ENCODE data around the gene MELTF. TPM values are rescaled to one million over a fixed set of nuclear protein-coding genes. Genes with fewer than 3 reads are reported as not detected.
A peak's percentile ranks its signal among the peaks of the same experiment; 100 is the strongest.
"Not testable (repeated sequence)": the region's sequence is repeated elsewhere in the genome, so short reads cannot be mapped to it uniquely, and the experiment has no call there.

Gene MELTF
- total and polyA plus RNA-seq, 2 donors (not counting 1 experiment from before 2014, with no cell fraction given) = 0.13 to 2.9 TPM

DNA sequence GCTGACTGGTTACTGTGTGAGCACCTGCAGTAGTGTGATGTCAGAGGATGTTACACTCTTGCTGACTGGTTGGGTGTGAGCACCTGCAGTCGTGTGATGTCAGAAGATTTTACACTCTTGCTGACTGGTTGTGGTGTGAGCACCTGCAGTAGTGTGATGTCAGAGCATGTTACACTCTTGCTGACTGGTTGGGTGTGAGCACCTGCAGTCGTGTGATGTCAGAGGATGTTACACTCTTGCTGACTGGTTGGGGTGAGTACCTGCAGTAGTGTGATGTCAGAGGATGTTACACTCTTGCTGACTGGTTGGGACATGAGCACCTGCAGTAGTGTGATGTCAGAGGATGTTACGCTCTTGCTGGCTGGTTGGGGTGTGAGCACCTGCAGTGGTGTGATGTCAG, 4.1 kb upstream of the MELTF start:
- H3K9me3 ChIP-seq (ENCODE audit: control extremely low read depth in 1 of 3, control insufficient read depth in 2 of 3, insufficient read depth in 1 of 3, low read length in 2 of 3); H4K20me1 ChIP-seq (ENCODE audit: control insufficient read depth, insufficient read depth, low read length, poor library complexity, severe bottlenecking); CTCF ChIA-PET; DNase-seq; intact Hi-C loops (cut with micrococcal nuclease); H3K27ac ChIP-seq (ENCODE audit: low read length in 2 of 2); H3K9me3 Mint-ChIP-seq (ENCODE audit: insufficient read depth); H3K36me3 ChIP-seq (replicated peaks in 1 of 2; ENCODE audit: control extremely low read depth in 1 of 2, control insufficient read depth in 1 of 2, extremely low read depth in 1 of 2, insufficient read depth in 2 of 2, low read length in 1 of 2); H3K9ac ChIP-seq (ENCODE audit: low read length); H3K4me3 ChIP-seq (ENCODE audit: control extremely low read depth in 1 of 5, extremely low read depth in 1 of 5, insufficient read depth in 1 of 5, low read depth in 2 of 5, low read length in 4 of 5); H3K4me3 Mint-ChIP-seq; H2AFZ ChIP-seq (ENCODE audit: insufficient read depth, low read depth, low read length, poor library complexity, severe bottlenecking); POLR2A ChIA-PET; H3K27ac Mint-ChIP-seq; H3K79me2 ChIP-seq (ENCODE audit: control insufficient read depth, insufficient read depth, low read length); H3K4me2 ChIP-seq (replicated peaks; ENCODE audit: low read depth, low read length, poor library complexity, severe bottlenecking); ATAC-seq (ENCODE audit: low read depth): not testable (repeated sequence)
- 82% methylated on average over 2 of the region's 3 CpGs for WGBS (ENCODE audit: insufficient coverage)
- Mint-ChIP-seq H3K4me1 (peaks cover 10% of the 10 kb centered on the region), H3K27me3 (peaks cover 31% of the 10 kb centered on the region)
- H3K4me1 ChIP-seq (ENCODE audit: control insufficient read depth in 2 of 2, insufficient read depth in 2 of 2, low read length in 2 of 2) = peaks cover 11 to 12% of the 10 kb centered on the region in 2 donors
- H3K27me3 ChIP-seq (replicated peaks in 1 of 4; ENCODE audit: control extremely low read depth in 1 of 4, control insufficient read depth in 3 of 4, insufficient read depth in 4 of 4, low read length in 3 of 4) = peaks cover 0 to 30% (median 14%) of the 10 kb centered on the region in 4 experiments

GRCh38 chr3:197031315-197032285, 2.0 kb upstream of the MELTF start:
- Histone ChIP-seq H3K27me3 (replicated peaks in 1 of 4; ENCODE audit: control extremely low read depth in 1 of 4, control insufficient read depth in 3 of 4, insufficient read depth in 4 of 4, low read length in 3 of 4) (peaks cover 0 to 48% (median 15%) of the 10 kb centered on the region in 4 experiments), H2AFZ (ENCODE audit: insufficient read depth, low read depth, low read length, poor library complexity, severe bottlenecking) (no peak overlapping the region), H3K4me3 (ENCODE audit: control extremely low read depth in 1 of 5, extremely low read depth in 1 of 5, insufficient read depth in 1 of 5, low read depth in 2 of 5, low read length in 4 of 5) (no peak overlapping the region), H3K27ac (ENCODE audit: low read length in 2 of 2) (no peak overlapping the region), H3K9ac (ENCODE audit: low read length) (no peak overlapping the region), H3K4me2 (replicated peaks; ENCODE audit: low read depth, low read length, poor library complexity, severe bottlenecking) (no peak overlapping the region), H3K9me3 (ENCODE audit: control extremely low read depth in 1 of 3, control insufficient read depth in 2 of 3, insufficient read depth in 1 of 3, low read length in 2 of 3) (peaks cover 0 to 4% (median 0%) of the 10 kb centered on the region in 3 donors), H3K4me1 (ENCODE audit: control insufficient read depth in 2 of 2, insufficient read depth in 2 of 2, low read length in 2 of 2) (peaks cover 16 to 17% of the 10 kb centered on the region in 2 donors), H3K36me3 (replicated peaks in 1 of 2; ENCODE audit: control extremely low read depth in 1 of 2, control insufficient read depth in 1 of 2, extremely low read depth in 1 of 2, insufficient read depth in 2 of 2, low read length in 1 of 2) (no peaks in the 10 kb centered on the region), H3K79me2 (ENCODE audit: control insufficient read depth, insufficient read depth, low read length) (no peaks in the 10 kb centered on the region), H4K20me1 (ENCODE audit: control insufficient read depth, insufficient read depth, low read length, poor library complexity, severe bottlenecking) (no peaks in the 10 kb centered on the region)
- intact Hi-C loops (cut with micrococcal nuclease) = no loop called here
- H3K27ac Mint-ChIP-seq = no peak overlapping the region
- no peak for DNase-seq
- ChIA-PET POLR2A (no interaction called here), CTCF (interaction anchor here (0.6 to 4.0 kb wide), 6 partner anchors 9 to 196 kb away, joined by 3 to 64 read pairs (median 3); no protein-coding TSS in a partner anchor)
- no peak for ATAC-seq (ENCODE audit: low read depth)
- whole genome bisulfite sequencing (ENCODE audit: insufficient coverage) = 80% methylated on average over 10 of the region's 12 CpGs
- TF ChIP-seq CTCF (IDR thresholded peaks at IDR 0.05) = no peak
- TF ChIP-seq EZH2 (IDR thresholded peaks at IDR 0.05; ENCODE audit: borderline replicate concordance, insufficient read depth, low read depth, low read length, poor library complexity, severe bottlenecking) = no peak
- H3K27me3 Mint-ChIP-seq = peaks cover 36% of the 10 kb centered on the region
- peak overlapping the region; percentile 39 for H3K4me3 Mint-ChIP-seq
- H3K9me3 Mint-ChIP-seq (ENCODE audit: insufficient read depth) = no peaks in the 10 kb centered on the region
- H3K4me1 Mint-ChIP-seq = peaks cover 11% of the 10 kb centered on the region
